Prostate gland (tissue), 2 donors: Measurements from ENCODE around the gene DDX51.
A peak's percentile ranks its signal among the peaks of the same experiment; 100 is the strongest.

Source experiments
- POLR2AphosphoS5 ChIP-seq: sonication (generic); formaldehyde crosslinking; IDR thresholded peaks from one replicate; pipeline ENCODE4 v1.6.1; 2017; ENCODE audit warnings: antibody characterized with exemption
- TF ChIP-seq, protein P1 (sequence below), 4 experiments: fragments of 200-600 bp in 2 of 4; fragments of 450-650 bp in 2 of 4; sonication (generic) in 2 of 4; IDR thresholded peaks; 1 replicate in 3 of 4; 2 replicates in 1 of 4; pipeline ENCODE4 v1.5.1; 2016 to 2019; ENCODE audit warnings: antibody characterized with exemption in 4 of 4, mild to moderate bottlenecking in 2 of 4, moderate library complexity in 2 of 4

DNA sequence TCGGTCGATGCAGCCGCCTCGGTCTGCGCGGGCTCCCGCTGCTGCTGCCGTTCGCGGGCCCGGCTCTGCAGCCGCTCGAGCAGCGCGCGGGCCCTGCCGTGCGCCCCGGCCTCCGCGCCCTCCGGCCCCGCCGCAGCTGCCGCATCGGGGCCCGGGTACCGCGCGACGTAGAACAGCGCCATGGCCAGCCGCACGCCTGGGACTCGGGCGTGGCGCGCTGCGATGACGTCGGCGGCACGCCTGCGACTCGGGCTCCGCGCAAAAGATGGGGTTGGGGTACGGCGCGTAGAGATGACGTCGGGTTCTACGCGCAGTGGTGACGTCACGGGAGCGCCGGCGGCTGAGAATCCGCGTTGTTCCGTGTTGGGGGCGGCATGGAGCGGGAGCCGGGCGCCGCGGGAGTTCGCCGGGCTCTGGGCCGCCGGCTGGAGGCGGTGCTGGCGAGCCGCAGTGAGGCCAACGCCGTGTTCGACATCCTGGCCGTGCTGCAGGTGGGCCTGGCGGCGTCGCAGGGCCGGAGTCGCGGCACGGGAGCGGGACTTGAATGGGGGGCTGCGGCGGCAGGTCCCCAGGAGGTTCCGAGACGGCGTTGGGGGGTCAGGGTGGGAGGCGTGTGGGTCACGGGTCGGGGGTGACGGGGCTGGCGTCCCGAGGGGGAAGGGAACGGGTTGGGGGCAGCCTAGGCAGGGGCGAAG lies at the start of gene DDX51, which contains the start of gene NOC4L:
- TF ChIP-seq, protein P1, sequence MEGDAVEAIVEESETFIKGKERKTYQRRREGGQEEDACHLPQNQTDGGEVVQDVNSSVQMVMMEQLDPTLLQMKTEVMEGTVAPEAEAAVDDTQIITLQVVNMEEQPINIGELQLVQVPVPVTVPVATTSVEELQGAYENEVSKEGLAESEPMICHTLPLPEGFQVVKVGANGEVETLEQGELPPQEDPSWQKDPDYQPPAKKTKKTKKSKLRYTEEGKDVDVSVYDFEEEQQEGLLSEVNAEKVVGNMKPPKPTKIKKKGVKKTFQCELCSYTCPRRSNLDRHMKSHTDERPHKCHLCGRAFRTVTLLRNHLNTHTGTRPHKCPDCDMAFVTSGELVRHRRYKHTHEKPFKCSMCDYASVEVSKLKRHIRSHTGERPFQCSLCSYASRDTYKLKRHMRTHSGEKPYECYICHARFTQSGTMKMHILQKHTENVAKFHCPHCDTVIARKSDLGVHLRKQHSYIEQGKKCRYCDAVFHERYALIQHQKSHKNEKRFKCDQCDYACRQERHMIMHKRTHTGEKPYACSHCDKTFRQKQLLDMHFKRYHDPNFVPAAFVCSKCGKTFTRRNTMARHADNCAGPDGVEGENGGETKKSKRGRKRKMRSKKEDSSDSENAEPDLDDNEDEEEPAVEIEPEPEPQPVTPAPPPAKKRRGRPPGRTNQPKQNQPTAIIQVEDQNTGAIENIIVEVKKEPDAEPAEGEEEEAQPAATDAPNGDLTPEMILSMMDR (IDR thresholded peaks at IDR 0.05): peak in 2 of 4 experiments; percentile 21 to 49
- TF ChIP-seq POLR2AphosphoS5: peak; percentile 99
